Ovary (tissue), 9 donors: ENCODE data around the gene POU2AF1. TPM values are rescaled to one million over a fixed set of nuclear protein-coding genes. Genes with fewer than 3 reads are reported as not detected.
"Not testable (repeated sequence)": the region's sequence is repeated elsewhere in the genome, so short reads cannot be mapped to it uniquely, and the experiment has no call there.

Experiments used
- DNase-seq, 5 donors: peaks; one replicate each; pipeline ENCODE4 v3.0.0-alpha.2; 2019 to 2020
- H3K27ac ChIP-seq, 2 donors: fragments of 200-600 bp; one replicate each; pipeline versions ENCODE4 v1.5.1 to v1.8.0; 2019 to 2022
- H3K27me3 ChIP-seq: fragments of 200-600 bp; one replicate; pipeline ENCODE4 v1.8.0; 2022
- H3K36me3 ChIP-seq: fragments of 200-600 bp; sonication (generic); one replicate; pipeline ENCODE4 v1.5.1; 2019
- H3K4me1 ChIP-seq: one replicate; pipeline ENCODE4 v1.8.1; 2013; ENCODE audit warnings: mild to moderate bottlenecking, moderate library complexity; ENCODE audit not compliant: insufficient read depth
- H3K4me3 ChIP-seq: fragments of 200-600 bp; sonication (generic); one replicate; pipeline ENCODE4 v1.5.1; 2017
- H3K9me3 ChIP-seq, 2 donors: fragments of 200-600 bp in 1 of 2; sonication (generic) in 1 of 2; one replicate each; pipeline versions ENCODE4 v1.5.1 to v1.8.1; 2013 to 2019; ENCODE audit warnings: mild to moderate bottlenecking in 1 of 2, moderate library complexity in 1 of 2
- CTCF ChIP-seq, 3 donors: fragments of 450-650 bp in 2 of 3; fragments of 200-600 bp in 1 of 3; IDR thresholded peaks; one replicate each; pipeline versions ENCODE4 v1.5.1 to v1.8.0; 2016 to 2022; ENCODE audit warnings: antibody characterized with exemption in 3 of 3, mild to moderate bottlenecking in 1 of 3
- EP300 ChIP-seq: sonication (generic); formaldehyde crosslinking; IDR thresholded peaks from one replicate; pipeline ENCODE4 v1.6.1; 2017; ENCODE audit warnings: antibody characterized with exemption
- POLR2A ChIP-seq: fragments of 450-650 bp; IDR thresholded peaks from one replicate; pipeline ENCODE4 v1.6.1; 2017; ENCODE audit warnings: antibody characterized with exemption, mild to moderate bottlenecking, moderate library complexity
- WGBS, 3 donors: extraction: QIAGEN DNeasy Blood & Tissue Kit in 1 of 3; methylation state at CpG; one replicate each; pipeline versions ENCODE4 v1.1.5 to v1.1.7; 2013 to 2017; 5-methylcytosine and 5-hydroxymethylcytosine counted together
- intact Hi-C, 4 donors: fragments of 100-400 bp; cut with DNase I; formaldehyde crosslinking; loops; one replicate each; pipeline versions ENCODE4 v1.11.0 to v1.15.1; 2022 to 2023
- polyA plus RNA-seq, 2 donors: library from polyadenylated mRNA; stranded (reverse); fragments of 200-250 nt in 1 of 2; fragments of 350-450 nt in 1 of 2; fragmentation: Illumina TruSeq in 1 of 2; extraction: RNeasy Lipid Tissue Mini Kit (QIAGEN cat#74804) in 1 of 2; gene quantifications; one replicate each; pipeline ENCODE4 v1.2.3, GENCODE V29; 2013 to 2014
- total RNA-seq, 7 donors: library from RNA; depleted of rRNA in 2 of 7; stranded (reverse); fragments of >200 nt in 2 of 7; fragmentation: NEBNext Ultra II Directional in 3 of 7; extraction: Animal tissue kit (Norgen Biotek cat#: 25700) in 3 of 7; gene quantifications; one replicate each; pipeline versions ENCODE4 v1.1.0 to v1.2.4, GENCODE V29; 2016 to 2023
- donor health status: DM: no; HTN: no; CAD: no; lungs with moderate emphysema.
- donor health status: DM: no; HTN: no; CAD: no.
- donor health status: Bipolar disorder and iron deficiency.
- donor health status: DM: yes; HTN: yes; CAD: no.
- donor health status: DM: no; HTN: no; CAD: no.
- donor health status: DM: yes; HTN: yes; CAD: no.

Gene POU2AF1
- total and polyA plus RNA-seq, 9 donors = 0.29 to 4.1 (median 0.83) TPM

- DNase-seq = no peak
- intact Hi-C loops = no loop called here
- Histone ChIP-seq H3K27ac (no peak overlapping the region), H3K9me3 (no peaks in the 10 kb centered on the region), H3K4me1 (peaks cover 14% of the 10 kb centered on the region), H3K27me3 (no peaks in the 10 kb centered on the region), H3K36me3 (no peaks in the 10 kb centered on the region), H3K4me3 (no peak overlapping the region)
- 82 to 90% (median 86%) methylated on average over 5 of the region's 5 CpGs for WGBS, 3 donors
- TF ChIP-seq POLR2A = no peak
- TF ChIP-seq CTCF (IDR thresholded peaks at IDR 0.05) = no peak
- no peak for TF ChIP-seq EP300
These were observed 53.8 kb downstream of the POU2AF1 start for GRCh38 chr11:111325259-111325658.

- intact Hi-C loops = no loop called here
- TF ChIP-seq CTCF (IDR thresholded peaks at IDR 0.05) (no peak), EP300 (no peak), POLR2A (no peak)
- Histone ChIP-seq H3K4me1 (peaks cover 13% of the 10 kb centered on the region), H3K27me3 (no peaks in the 10 kb centered on the region), H3K36me3 (no peaks in the 10 kb centered on the region), H3K9me3 (no peaks in the 10 kb centered on the region), H3K4me3 (no peak overlapping the region), H3K27ac (peak overlapping the region; percentile 18 to 42)
- DNase-seq = no peak
- WGBS, 3 donors = 6 to 10% (median 8%) methylated on average over 5 of the region's 5 CpGs
These were observed 54.8 kb downstream of the POU2AF1 start for GRCh38 chr11:111324277-111324720.

GRCh38 chr11:111322534-111322933, 56.5 kb downstream of the POU2AF1 start:
- intact Hi-C loops = no loop called here
- DNase-seq = no peak
- Histone ChIP-seq H3K27ac (no peak overlapping the region), H3K27me3 (no peaks in the 10 kb centered on the region), H3K36me3 (no peaks in the 10 kb centered on the region), H3K9me3 (no peaks in the 10 kb centered on the region), H3K4me3 (no peak overlapping the region), H3K4me1 (peaks cover 8% of the 10 kb centered on the region)
- no peak for TF ChIP-seq CTCF (IDR thresholded peaks at IDR 0.05)
- no peak for TF ChIP-seq EP300
- TF ChIP-seq POLR2A = no peak
- WGBS, 3 donors = 95 to 99% (median 96%) methylated on average over 2 of the region's 2 CpGs

DNA sequence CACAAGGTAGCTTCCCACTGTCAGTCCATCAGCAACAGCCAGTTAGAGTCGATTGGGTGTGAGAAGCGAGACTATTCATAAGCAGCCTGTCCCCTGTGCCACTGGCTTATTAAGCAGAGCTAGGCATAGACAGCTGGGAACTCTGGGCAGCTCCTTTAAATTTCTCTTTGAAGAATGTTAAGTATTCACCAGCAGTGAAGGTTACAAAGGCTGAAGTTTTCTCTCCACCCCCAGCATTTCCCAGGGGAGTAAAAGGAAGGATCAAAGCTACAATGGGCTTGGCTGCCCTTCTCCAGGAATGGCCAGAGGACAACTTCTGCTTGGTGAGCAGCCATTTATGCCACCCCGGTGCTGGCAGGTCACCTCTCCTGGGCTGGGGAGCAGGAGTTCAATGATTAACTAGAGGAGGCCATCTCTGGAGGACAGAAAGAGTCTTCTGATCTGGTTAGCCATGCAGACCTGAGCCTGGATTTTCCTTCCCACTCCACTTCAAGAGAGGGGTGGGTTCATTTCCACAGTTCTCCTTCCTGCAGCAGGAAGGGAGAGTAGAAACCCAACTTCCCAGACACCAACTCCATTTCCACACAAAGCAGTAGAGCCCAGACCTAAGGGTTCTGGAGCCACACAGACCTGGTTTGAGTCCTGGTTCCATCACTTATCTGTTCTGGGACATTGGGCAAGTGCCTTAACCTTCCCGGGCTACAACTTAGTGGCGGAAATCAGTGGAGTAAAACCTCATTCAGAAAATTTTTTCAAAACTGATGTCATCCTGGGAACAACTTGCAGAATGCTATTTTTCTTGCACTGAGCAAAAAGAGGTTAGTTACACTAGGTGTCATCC, 58.1 kb downstream of the POU2AF1 start:
- no peak overlapping the region for H3K27ac ChIP-seq
- peaks cover 8% of the 10 kb centered on the region for H3K4me1 ChIP-seq
- no peaks in the 10 kb centered on the region for H3K9me3 ChIP-seq
- H3K4me3 ChIP-seq = no peak overlapping the region
- H3K36me3 ChIP-seq = no peaks in the 10 kb centered on the region
- intact Hi-C loops = no loop called here
- DNase-seq = no peak
- H3K27me3 ChIP-seq = no peaks in the 10 kb centered on the region
- TF ChIP-seq CTCF (IDR thresholded peaks at IDR 0.05) (no peak), EP300 (no peak), POLR2A (no peak)
- 71 to 85% (median 74%) methylated on average over 5 of the region's 5 CpGs for WGBS, 3 donors

DNA sequence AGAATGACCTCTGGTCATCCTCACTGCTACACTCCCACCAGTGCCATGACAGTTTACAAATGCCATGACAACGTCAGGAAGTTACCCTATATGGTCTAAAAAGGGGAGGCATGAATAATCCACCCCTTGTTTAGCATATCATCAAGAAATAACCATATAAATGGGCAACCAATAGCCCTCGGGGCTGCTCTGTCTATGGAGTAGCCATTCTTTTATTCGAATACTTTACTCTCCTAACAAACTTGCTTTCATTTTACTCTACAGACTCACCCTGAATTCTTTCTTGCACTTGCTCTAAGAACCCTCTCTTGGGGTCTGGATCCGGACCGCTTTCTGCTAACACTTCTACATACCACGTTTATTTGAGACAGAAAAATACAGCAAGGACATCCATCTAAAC, 58.9 kb downstream of the POU2AF1 start:
- H3K9me3 ChIP-seq, H3K36me3 ChIP-seq, intact Hi-C loops, DNase-seq, H3K27me3 ChIP-seq, H3K4me3 ChIP-seq, H3K27ac ChIP-seq, H3K4me1 ChIP-seq: not testable (repeated sequence)
- WGBS, 3 donors = 79 to 84% (median 82%) methylated on average over 6 of the region's 6 CpGs
